HepG2 (cell line): ENCODE results near the gene IP6K3. TPM values are rescaled to one million over a fixed set of nuclear protein-coding genes. Genes with fewer than 3 reads are reported as not detected.
A peak's percentile ranks its signal among the peaks of the same experiment; 100 is the strongest.

Experiments used
- CHD2 ChIP-seq: IDR thresholded peaks from 2 replicates; pipeline ENCODE4 v1.6.1; 2011; ENCODE audit warnings: low read depth, low read length, improper control_type of control experiment
- CTCF ChIP-seq: sonication (generic); formaldehyde crosslinking; IDR thresholded peaks from 2 replicates; pipeline ENCODE4 v1.5.0; 2020; ENCODE audit warnings: mild to moderate bottlenecking, missing genetic modification reagents, moderate library complexity
- EP300 ChIP-seq, 3 experiments: sonication (generic) in 1 of 3; formaldehyde crosslinking in 1 of 3; IDR thresholded peaks; 2 replicates each; pipeline versions ENCODE4 v1.5.1 to v1.6.1; 2011 to 2020; ENCODE audit warnings: low read depth in 2 of 3, low read length in 2 of 3, borderline replicate concordance in 1 of 3, improper control_type of control experiment in 1 of 3, mild to moderate bottlenecking in 1 of 3, missing genetic modification reagents in 1 of 3, moderate library complexity in 1 of 3
- MTA1 ChIP-seq: sonication (generic); formaldehyde crosslinking; IDR thresholded peaks from 2 replicates; pipeline ENCODE4 v1.4.0; 2020; ENCODE audit warnings: missing genetic modification reagents, mild to moderate bottlenecking, borderline replicate concordance
- NCOR1 ChIP-seq: fragments of 200-600 bp; sonication (generic); IDR thresholded peaks from 2 replicates; pipeline ENCODE4 v1.7.0; 2017; ENCODE audit warnings: antibody characterized with exemption, low read length, borderline replicate concordance
- POLR2AphosphoS5 ChIP-seq: IDR thresholded peaks from 2 replicates; pipeline ENCODE4 v1.6.1; 2012; ENCODE audit warnings: low read depth, low read length
- RNF219 ChIP-seq: sonication (generic); formaldehyde crosslinking; IDR thresholded peaks from 2 replicates; pipeline ENCODE4 v1.5.0; 2020; ENCODE audit warnings: mild to moderate bottlenecking, missing genetic modification reagents
- polyA plus RNA-seq, 8 experiments: library from polyadenylated mRNA; depleted of rRNA in 3 of 8; stranded (reverse) in 7 of 8; unstranded in 1 of 8; fragments of >200 nt; fragmentation: Illumina TruSeq in 4 of 8; extraction: Trizol in 4 of 8; gene quantifications; 2 replicates each; pipeline versions ENCODE4 v1.2.1 to v1.2.3, GENCODE V29; 2011 to 2016; ENCODE audit warnings: low read depth in 4 of 8, missing spikeins in 1 of 8, mixed read lengths in 1 of 8; ENCODE audit not compliant: insufficient read depth in 1 of 8
- total RNA-seq, 5 experiments: library from RNA; depleted of rRNA; stranded (reverse); fragments of >200 nt; fragmentation: Illumina TruSeq; extraction: Trizol; gene quantifications; 2 replicates each; pipeline ENCODE4 v1.2.3, GENCODE V29; 2016; ENCODE audit warnings: low read depth in 1 of 5

The IP6K3 gene
- total and polyA plus RNA-seq, 2 of the 13 experiments (the other 11 are each of a cell fraction or from before 2014, with no cell fraction given): 0.11 to 0.18 TPM

GRCh38 chr6:33794910-33795623, 48.4 kb upstream of the IP6K3 start (continued):
- TF ChIP-seq RNF219 (CRISPR knock-in tag): no peak
- 0 out of 2 replicates have a peak, but pooled peaks have one; percentile 32 for TF ChIP-seq NCOR1
- 0 out of 2 replicates have a peak, but pooled peaks have one; percentile 37 for TF ChIP-seq CTCF
- TF ChIP-seq CHD2: peak; percentile 9; the same call in 1 of the 2 replicates
- no peak for TF ChIP-seq POLR2AphosphoS5
- peak in 1 of 2 experiments; percentile 25; a peak in 1 of 4 replicates for TF ChIP-seq EP300 (IDR thresholded peaks at IDR 0.05; ENCODE audit: low read depth in 2 of 2, low read length in 2 of 2)
- TF ChIP-seq EP300 (CRISPR knock-in tag; IDR thresholded peaks at IDR 0.05; ENCODE audit: borderline replicate concordance): no peak
- TF ChIP-seq MTA1 (CRISPR knock-in tag): peak; percentile 48; the same call in 1 of the 2 replicates
